ENCODE data around the gene ING3.

Gene ING3

DNA sequence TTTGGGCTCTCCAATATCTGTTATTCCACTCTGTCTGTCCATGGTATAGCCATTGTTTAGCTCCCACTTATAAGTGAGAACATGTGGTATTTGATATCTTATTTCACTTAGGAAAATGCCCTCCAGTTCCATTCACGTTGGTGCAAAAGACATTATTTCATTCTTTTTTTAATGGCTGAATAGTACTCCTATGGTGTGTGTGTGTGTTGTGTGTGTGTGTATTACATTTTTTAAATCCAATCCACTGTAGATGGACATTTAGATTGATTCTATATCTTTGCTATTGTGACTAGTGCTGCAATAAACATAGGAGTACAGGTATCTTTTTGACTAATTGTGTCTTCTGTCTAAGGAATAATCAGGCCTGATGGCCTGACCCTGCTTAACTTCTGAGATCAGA is 30.5 kb downstream of the ING3 start:
- no peak for TF ChIP-seq SIN3A (IDR thresholded peaks at IDR 0.05; ENCODE audit: borderline replicate concordance, insufficient read depth, low read length)
- no peak for TF ChIP-seq FOXP2 (optimal IDR thresholded peaks at IDR 0.05; ENCODE audit: borderline replicate concordance, extremely low read depth, extremely low read length, insufficient read depth)
- TF ChIP-seq TAF1 (IDR thresholded peaks at IDR 0.05; ENCODE audit: borderline replicate concordance, insufficient read depth, low read length) = no peak
- no peak for TF ChIP-seq POLR2AphosphoS5 (IDR thresholded peaks at IDR 0.05; ENCODE audit: low read depth, low read length)
- TF ChIP-seq, protein P1, sequence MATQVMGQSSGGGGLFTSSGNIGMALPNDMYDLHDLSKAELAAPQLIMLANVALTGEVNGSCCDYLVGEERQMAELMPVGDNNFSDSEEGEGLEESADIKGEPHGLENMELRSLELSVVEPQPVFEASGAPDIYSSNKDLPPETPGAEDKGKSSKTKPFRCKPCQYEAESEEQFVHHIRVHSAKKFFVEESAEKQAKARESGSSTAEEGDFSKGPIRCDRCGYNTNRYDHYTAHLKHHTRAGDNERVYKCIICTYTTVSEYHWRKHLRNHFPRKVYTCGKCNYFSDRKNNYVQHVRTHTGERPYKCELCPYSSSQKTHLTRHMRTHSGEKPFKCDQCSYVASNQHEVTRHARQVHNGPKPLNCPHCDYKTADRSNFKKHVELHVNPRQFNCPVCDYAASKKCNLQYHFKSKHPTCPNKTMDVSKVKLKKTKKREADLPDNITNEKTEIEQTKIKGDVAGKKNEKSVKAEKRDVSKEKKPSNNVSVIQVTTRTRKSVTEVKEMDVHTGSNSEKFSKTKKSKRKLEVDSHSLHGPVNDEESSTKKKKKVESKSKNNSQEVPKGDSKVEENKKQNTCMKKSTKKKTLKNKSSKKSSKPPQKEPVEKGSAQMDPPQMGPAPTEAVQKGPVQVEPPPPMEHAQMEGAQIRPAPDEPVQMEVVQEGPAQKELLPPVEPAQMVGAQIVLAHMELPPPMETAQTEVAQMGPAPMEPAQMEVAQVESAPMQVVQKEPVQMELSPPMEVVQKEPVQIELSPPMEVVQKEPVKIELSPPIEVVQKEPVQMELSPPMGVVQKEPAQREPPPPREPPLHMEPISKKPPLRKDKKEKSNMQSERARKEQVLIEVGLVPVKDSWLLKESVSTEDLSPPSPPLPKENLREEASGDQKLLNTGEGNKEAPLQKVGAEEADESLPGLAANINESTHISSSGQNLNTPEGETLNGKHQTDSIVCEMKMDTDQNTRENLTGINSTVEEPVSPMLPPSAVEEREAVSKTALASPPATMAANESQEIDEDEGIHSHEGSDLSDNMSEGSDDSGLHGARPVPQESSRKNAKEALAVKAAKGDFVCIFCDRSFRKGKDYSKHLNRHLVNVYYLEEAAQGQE (IDR thresholded peaks at IDR 0.05; ENCODE audit: insufficient read depth in 1 of 2, low read depth in 2 of 2, low read length in 2 of 2) = no peak

DNA sequence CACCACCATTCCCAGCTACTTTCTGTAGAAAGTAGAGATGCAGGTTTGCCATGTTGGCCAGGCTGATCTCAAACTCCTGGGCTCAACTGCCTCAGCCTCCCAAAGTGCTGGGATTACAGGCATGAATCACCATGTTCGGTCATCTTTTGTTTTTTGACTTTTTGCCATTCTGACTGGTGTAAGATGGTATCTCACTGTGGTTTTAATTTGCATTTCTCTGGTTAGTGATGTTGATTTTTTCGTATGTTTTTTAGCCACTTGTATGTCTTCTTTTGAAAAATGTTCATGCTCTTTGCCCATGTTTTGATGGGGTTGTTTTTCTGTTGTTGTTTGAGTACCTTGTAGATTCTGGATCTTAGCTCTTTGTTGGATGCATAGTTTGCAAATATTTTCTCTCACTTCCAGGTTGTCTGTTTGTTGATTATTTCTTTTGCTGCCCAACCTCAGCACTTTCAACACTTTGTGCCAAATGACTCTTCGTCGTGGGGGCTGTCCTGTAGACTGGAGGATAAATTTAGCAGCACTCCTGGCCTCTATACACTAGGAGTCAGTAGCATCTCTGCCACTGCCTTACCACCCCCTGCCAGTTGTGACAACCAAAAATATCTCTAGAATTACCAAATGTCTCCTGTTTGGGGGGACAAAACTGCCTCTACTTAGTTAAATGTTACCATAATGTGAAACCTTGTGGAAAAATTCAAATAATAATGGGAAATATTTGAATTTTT is 31.5 kb downstream of the ING3 start:
- TF ChIP-seq, protein P1 (IDR thresholded peaks at IDR 0.05; ENCODE audit: insufficient read depth in 1 of 2, low read depth in 2 of 2, low read length in 2 of 2) = no peak
- TF ChIP-seq POLR2AphosphoS5 (IDR thresholded peaks at IDR 0.05; ENCODE audit: low read depth, low read length) (no peak), FOXP2 (optimal IDR thresholded peaks at IDR 0.05; ENCODE audit: borderline replicate concordance, extremely low read depth, extremely low read length, insufficient read depth) (no peak), SIN3A (IDR thresholded peaks at IDR 0.05; ENCODE audit: borderline replicate concordance, insufficient read depth, low read length) (no peak), TAF1 (IDR thresholded peaks at IDR 0.05; ENCODE audit: borderline replicate concordance, insufficient read depth, low read length) (no peak)

DNA sequence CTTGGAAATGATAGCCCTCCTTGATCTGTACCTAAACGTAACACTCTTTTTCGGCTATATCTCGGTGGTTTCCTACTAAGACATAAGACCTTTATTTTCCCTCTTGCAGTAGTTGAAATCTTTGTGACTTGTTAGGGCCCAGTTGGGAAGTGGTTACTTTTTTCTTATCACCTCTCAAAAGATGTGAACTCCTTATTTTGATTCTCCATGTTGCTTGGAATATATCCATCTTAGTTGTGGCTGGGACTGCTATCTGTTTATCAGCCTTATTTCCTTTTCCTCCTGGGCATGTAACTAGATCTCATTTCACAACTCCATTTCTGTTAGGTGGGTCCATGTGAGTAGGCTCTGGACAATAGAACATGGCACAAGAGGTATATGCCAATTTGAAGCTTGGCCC is 33.8 kb downstream of the ING3 start:
- TF ChIP-seq SIN3A (IDR thresholded peaks at IDR 0.05; ENCODE audit: borderline replicate concordance, insufficient read depth, low read length) (no peak), FOXP2 (optimal IDR thresholded peaks at IDR 0.05; ENCODE audit: borderline replicate concordance, extremely low read depth, extremely low read length, insufficient read depth) (no peak), TAF1 (IDR thresholded peaks at IDR 0.05; ENCODE audit: borderline replicate concordance, insufficient read depth, low read length) (no peak), POLR2AphosphoS5 (IDR thresholded peaks at IDR 0.05; ENCODE audit: low read depth, low read length) (no peak)
- TF ChIP-seq, protein P1 (IDR thresholded peaks at IDR 0.05; ENCODE audit: insufficient read depth in 1 of 2, low read depth in 2 of 2, low read length in 2 of 2) = no peak

DNA sequence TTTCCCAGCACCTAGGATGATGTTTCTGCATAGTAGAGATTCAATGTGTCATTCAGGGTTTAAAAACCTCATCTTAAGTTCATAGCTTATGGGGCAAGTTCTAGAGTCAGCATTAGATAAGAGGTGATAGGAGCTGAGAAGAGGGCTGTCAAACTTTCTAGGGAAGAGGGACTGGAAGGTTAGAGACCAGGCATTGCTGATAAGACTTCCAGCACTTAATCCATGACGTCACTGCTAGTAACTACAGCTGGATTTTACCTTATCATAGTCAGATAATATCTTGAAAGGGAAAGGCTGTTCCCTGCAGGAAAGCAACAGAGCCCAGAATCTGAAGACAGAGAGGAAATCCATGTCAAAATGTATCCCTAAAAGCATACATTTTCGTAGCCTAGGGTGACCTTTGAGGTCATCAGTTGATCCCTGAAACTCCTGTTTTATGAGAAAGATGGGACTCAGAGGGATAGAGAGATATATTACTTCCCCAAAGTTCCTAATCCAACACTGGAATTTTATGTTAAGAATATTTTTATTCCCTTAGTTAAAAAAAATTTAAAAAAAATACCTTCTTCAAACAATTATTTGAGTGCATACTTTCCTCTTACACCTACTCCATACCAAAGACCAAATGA is 34.7 kb downstream of the ING3 start:
- TF ChIP-seq TAF1 (IDR thresholded peaks at IDR 0.05; ENCODE audit: borderline replicate concordance, insufficient read depth, low read length) (no peak), SIN3A (IDR thresholded peaks at IDR 0.05; ENCODE audit: borderline replicate concordance, insufficient read depth, low read length) (no peak), FOXP2 (optimal IDR thresholded peaks at IDR 0.05; ENCODE audit: borderline replicate concordance, extremely low read depth, extremely low read length, insufficient read depth) (no peak), POLR2AphosphoS5 (IDR thresholded peaks at IDR 0.05; ENCODE audit: low read depth, low read length) (no peak)
- TF ChIP-seq, protein P1 (IDR thresholded peaks at IDR 0.05; ENCODE audit: insufficient read depth in 1 of 2, low read depth in 2 of 2, low read length in 2 of 2) = no peak

Measured in PFSK-1 (cell line).